SKM-1 treated with dmso at 0.1 percent for 144 hours (cell line): Measurements from ENCODE around the gene AGPAT4.
"Not testable (repeated sequence)": the region's sequence is repeated elsewhere in the genome, so short reads cannot be mapped to it uniquely, and the experiment has no call there.

Source experiments
- DNase-seq: peaks from one replicate; lab custom pipeline; 2025; ENCODE audit not compliant: unreplicated experiment; lab: John Stamatoyannopoulos, UW

AGPAT4 gene

DNA sequence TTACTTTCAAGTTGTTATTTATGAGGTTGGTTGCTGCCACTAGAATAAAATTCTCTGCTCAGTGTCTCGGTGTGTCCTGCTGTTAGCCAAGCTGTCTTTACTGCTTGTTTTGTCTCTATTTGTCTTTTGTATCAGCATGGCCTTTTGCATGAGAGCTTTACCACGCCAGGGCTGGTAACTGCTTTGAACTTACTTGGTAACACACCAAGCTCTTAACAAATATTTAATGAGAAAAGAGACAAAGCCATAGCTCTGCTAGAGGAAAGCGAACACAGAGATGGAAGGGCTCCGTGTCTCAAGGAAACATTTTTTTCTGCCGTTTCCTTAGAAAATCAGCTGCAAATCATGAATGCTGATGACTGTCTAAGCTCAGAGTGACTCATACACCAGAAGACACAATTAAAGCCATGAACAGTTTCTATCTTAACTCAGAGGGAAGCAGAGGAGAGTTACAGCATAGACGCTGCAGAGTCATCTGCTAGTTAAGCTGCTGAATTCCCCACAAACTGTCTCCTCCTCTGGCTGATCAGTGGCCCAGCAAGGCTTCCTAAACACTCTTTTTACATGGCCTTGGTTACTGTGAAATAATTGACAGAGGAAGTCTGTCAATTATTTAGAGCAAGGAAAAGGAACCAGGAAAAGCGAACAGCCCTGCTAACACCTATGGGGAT, 44.8 kb downstream of the AGPAT4 start:
- DNase-seq = no peak

DNA sequence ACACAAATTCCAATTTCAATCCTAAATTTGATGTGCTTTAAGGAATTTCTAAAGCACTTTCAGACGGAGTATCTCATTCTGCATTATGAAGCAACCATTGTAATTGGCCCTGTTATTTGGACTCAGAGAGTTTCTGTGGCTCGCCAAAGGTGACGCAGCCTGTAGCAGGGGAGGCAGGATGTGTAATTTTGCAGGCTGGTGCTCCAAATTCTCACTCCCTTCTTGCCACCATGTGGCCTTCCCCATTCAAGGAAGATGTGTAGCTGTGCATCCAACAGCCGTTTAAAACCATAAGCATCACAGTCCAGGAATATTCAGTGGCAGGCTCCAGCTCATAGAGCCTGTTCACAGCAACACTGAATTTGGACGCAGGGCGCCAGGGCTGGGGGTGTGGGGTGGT, 45.8 kb downstream of the AGPAT4 start:
- no peak for DNase-seq

DNA sequence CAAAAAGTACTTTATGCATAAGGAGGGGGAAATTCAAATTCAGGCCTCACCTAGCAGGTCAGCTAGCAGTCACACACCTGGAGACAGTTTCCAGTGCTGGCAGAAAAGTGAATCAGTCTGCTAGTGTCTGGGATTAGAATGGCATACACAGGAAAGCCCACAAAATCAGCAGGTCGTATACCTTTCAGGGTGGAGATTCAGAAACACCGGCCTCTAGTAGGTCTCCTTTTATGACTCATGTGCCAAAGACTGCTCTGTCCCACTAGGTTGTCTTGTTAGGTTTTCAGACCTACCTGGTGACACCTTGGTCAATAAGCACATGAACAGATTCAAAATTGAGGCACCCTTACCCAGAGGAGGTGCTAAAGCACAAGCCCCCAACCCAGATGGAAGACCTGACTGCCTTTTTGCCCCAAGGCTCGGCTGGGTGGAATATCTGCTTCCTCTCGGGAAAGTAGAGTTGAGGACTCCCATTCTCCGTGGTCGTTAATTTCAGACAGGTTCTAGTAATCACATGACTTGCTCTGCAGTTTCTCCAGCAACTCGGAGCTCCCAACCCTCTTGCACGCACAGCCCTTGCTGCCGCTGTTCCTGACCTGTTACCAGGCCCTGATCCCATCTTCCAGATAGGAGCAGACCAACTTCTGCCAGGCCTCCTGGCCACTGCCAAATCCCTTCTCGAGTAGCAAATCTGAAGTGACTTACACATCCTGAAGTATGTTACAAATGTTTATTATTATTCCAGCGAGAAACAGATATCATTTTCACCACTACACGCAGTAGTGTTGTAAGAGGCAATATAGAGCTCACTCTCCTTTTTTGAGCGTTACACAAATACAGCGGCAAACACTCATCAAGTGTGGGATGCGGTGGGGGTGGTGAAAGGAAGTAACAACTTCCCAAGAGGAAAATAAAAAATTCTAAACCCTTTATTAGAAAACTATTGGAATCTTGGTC, 46.6 kb downstream of the AGPAT4 start:
- no peak for DNase-seq

DNA sequence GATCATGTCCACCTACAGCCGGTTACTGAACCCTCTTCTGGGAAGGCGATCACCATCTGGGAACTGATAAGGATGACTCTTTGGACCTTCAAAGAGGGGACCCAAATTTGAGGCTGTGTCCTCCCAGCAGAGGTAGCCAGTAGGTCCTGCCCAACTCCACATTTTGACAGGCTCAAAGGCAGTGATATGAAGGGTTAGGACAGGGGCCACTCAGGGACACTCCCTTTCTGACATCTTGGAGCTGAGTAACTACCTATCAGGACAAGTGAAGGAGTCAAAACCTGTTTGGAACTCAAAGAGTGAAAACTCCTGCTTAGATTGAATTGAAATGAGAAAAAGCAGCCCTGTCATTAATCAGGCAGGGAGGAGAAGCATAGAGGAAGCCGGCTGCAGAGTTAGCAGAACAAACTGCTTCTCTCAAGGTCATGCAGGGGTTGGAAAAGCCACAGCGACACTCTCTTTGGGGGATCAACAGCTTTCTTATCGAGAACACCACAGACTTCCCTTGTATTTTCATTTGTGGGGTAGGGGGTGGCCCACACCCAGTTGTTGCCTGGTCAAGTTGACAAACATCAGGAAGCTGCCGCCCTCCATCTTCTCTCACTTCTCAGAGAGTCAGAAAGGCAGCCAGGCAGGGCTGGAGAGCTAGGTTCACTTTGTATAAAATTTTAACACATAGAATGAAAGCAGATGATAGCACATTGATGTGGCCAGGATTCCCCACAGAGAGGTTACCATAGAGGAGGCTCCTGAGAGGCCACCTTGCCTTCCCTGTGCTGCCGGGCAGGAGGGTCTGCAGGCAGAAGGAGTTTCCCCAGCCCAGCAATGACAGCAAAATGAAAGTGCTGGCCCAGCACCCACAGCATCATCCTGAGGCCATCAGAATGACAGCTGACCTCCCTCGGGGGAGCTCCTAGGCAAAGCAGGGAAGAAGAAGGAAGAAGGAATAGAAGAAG, 47.6 kb downstream of the AGPAT4 start:
- peak; percentile 22 for DNase-seq

DNA sequence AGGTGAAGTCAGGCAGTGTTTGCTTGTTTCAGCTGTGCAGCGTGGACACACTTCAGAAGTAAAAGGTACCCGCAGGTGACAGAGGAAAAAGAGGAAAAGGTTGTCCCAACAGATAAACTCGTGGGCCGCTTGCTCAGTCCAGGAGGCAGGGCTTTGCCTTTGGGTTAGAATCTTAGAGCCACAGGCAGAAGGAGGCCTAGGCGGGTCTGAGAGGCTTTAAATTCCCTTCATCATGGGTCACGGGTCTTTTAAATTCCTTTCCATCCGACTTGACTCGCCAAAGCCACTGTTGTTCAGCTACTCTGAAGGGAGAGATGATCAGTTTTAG, 48.2 kb downstream of the AGPAT4 start:
- no peak for DNase-seq

DNA sequence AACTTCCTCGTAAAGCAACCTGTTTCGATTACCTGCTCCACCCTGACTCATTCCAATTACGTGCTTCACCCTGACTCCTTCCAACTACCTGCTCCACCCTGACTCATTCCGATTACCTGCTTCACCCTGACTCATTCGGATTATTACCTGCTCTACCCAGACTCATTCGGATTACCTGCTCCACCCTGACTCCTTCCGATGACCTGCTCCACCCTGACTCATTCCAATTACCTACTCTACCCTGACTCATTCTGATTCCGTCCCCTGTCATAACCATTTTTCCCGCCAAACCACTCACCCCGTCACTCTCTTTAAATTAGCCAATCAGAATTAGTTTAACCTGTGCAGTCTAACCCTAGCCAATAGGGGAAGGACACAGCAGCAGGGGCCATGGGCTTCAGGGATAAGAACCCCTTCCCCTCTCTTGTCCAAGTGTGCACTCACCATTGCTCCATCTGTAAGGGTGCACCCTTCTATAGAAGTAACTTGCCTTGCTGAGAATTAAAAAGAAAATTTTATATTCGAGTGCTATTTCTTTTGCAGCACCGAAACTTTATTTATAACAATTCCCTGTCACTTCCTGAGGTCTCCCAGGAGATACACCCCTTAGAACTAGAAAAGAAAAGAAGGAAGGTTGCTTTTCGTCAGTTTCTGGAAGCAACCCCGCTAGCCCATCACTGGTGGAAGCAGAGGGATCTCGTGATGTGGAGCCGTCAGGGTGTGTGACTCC, 48.7 kb downstream of the AGPAT4 start:
- not testable (repeated sequence) for DNase-seq

DNA sequence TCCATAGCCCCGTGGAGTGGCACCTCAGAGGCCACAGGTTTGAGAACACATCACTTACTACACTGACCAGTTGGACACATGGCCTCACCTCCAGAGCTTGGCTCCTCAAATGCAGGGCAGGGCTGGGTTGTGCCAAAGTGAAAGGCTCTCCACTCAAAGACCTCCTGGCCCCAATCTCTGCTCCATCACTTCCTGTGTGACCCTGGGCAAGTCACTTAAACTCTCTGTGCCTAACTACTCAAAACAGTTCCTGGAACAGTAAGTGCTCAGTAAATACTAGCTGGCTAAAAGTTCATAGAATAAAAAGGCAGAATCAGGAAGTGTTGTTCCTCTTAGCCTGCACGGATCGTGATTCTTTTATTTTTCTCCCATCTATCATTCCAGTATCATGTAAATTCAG, 50.2 kb downstream of the AGPAT4 start:
- DNase-seq = no peak

DNA sequence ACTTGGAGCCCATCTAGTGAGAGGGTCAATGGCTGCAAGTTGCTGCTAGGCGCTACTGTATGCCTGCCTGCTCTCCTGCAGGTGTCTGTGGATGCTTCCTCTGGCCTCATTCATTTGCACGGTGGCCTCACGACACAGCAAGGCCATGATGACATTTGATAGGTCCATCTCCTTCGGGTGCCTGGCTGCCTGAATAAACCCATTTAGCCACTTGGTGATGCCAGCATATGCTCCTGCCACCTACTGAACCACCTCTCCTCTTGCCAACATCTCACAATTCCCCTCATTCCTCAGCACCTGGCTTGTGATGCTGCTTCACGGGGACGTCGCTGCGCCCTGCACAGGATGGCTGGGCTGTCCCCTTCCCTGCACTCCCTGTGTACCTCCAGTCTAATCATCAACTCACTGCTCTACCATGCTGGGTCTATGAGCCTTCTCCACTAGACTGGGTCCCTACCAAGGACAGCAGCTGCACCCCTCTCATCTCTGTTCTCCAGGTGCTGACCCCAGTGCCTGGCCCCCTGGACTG, 51.1 kb downstream of the AGPAT4 start:
- DNase-seq = no peak

DNA sequence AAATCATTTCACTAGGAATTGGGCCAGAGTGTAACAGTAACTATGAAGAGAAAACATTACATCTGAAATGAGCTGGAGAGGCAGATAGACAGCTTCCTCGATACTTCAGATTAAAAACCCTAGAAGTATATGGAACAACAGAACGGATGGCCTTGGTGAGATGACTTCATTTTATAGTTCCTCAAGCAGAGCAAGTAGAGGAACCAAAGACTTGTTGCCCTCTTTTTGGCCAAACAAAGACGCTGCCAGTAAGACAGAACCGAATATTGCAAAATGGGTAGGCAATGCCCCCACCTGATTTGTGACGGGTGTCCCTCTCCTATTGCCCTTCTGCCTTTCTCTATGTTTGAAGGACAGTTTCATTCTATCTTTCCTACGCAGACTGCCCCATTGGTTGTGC, 53.5 kb downstream of the AGPAT4 start:
- DNase-seq = no peak

DNA sequence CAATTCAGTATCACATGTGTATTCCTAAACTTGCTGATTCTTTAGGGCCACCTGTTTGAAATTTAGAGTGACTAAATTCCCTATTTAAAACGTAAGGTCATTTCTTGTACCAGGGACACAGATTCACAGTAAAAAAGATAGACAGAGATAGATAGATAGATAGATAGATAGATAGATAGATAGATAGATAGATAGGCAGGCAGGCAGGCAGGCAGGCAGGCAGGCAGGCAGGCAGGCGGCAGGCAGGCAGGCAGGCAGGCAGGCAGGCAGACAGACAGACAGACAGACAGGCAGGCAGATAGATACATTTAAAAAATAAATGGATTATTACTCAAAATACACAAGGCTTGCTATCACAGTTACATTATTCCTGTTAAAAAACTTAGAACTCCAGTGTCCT, 54.2 kb downstream of the AGPAT4 start:
- no peak for DNase-seq

DNA sequence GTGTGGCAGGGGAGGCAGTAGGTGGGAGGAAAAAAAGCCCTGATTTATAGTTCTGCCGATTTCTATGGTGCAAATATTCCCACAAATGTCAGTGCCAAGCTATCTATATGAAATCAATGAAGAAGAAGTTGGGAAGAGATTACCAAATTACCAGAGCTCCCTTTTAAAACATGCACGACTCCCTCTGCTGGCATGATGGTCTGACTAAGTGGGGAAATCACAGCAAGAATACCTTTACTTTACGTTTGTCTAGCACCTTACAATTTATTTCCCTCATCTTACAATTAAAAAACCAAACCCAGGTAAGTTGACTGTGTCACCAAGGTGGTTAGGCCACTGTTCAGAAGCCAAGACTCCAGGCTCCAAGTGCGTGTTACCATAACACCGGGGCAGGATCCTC, 55.6 kb downstream of the AGPAT4 start:
- DNase-seq = no peak

DNA sequence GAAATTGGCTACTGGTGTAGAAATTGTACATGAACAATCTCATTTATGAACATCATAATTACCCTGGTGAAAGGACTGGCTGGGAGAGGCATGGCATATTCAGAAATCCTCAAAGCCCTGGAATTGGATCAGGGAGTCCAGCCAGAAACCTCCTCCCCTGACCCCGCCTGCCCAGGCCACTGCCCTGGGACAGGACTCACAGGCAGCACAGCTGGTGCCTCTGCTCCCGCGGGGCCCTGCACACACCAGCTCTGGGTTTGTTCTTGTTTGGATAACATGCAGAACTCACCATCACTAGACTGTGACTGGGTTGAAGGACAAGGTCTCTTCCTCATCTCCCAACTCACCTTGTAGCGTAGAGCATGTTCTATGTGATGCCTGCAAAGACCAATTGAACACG, 56.2 kb downstream of the AGPAT4 start:
- DNase-seq = no peak

DNA sequence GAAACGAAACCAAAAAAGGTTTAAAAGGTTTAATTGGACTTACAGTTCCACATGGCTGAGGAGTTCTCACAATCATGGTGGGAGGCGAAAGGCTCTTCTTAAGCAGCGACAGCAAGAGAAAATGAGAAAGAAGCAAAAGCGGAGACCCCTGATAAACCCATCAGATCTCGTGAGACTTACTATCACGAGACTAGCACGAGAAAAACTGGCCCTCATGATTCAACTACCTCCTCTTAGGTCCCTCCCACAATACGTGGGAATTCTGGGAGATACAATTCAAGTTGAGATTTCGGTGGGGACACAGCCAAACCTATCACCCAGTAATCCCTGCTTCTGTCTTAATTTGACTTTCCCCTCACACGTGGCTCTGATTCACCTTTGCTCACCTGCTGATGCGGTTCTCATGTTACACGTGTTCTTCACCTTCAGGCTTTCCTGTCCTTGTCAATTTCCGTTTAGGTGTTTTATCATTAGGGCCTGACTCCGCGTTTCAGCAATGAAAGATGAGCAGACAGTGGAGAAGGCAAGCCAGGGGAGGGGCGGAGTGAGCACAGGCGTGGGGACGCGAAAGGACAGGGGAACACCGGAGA, 57.1 kb downstream of the AGPAT4 start:
- no peak for DNase-seq

DNA sequence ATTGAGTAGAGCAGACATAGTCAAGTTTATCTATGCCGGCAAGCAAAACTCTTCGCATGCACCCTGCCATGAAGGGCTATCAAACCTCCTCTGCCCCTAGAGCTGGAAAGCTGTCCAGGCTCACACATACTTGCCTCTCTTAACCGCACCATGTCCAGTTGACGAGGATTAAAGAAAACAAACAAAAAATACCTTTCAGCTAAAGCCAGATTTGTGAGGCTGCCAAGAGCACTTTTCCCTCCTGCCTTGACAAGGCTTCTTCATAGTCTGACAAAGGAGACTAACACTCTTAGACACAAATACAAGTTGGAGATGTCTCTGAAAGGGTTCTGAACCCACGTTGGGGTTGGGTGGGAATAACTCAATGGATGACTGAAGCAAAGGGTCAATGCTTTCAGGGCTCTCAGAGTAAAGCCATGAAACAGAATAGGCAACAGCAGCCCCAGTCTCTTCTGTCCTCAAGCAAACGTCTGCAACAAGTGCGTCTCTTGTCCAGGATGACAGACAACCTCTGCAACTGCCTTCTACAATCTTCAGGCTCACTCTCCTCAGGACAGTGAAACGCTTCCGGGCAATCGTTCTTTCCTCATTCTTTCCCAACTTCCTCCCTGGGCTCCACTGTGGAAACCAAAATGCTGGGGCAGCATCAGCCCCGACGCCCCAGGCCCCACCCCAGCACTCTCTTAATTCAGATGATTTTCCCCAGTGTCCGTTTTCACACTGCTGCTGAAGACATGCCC, 57.8 kb downstream of the AGPAT4 start:
- no peak for DNase-seq

DNA sequence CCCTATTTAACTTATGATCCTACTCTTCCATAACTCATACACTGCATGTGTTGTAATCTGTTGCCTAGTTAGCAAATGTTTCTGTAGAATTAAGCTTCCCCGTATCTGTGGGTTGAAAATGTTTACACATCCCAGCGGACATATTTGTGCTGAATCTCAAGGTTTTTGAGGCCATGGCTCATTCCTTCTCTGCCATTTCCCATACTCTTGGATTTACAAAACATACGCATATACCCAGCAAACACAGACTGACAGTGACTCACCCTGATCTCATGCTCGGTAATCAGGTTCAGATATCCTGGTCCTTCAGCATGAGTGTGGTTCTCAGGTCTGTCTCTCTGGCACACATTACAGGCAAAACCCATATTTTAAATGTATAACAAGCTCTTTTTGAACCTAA, 58.7 kb downstream of the AGPAT4 start:
- DNase-seq = no peak

DNA sequence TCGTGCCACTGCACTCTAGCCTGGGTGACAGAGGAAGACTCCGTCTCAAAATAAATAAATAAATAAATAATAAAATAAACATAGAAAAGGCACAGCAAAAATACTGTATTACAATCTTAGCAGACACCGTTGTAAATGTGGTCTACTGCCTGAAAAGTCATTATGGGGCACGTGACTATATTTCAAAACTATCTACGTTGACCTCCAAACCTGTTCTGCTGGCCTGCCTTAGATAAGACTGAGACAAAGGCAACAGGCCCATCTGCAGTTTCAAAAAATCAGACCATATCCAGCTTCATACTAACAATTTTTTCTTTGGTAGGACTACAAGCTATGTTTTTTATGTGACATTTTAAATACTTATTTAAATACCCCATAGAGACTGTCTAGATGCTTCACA, 59.1 kb downstream of the AGPAT4 start:
- no peak for DNase-seq

DNA sequence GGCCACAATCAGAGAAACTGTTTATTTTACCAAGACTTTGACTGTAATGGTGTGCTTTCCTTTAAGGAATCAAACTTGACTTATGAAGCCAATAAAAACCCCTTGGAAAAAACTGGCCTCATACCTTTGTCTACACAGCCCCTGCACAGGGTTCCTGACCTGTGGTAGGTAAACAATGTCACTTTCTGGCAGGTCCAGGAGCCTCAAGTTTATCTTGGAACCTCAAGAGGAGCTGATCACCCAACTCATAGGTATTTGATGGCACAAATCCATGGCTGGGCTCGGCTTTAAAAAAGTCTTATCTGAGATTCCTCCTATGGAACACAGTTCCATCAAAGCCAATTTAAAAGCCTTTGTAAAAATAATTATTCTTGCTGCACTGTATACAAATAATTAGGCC, 61.0 kb downstream of the AGPAT4 start:
- DNase-seq = no peak

DNA sequence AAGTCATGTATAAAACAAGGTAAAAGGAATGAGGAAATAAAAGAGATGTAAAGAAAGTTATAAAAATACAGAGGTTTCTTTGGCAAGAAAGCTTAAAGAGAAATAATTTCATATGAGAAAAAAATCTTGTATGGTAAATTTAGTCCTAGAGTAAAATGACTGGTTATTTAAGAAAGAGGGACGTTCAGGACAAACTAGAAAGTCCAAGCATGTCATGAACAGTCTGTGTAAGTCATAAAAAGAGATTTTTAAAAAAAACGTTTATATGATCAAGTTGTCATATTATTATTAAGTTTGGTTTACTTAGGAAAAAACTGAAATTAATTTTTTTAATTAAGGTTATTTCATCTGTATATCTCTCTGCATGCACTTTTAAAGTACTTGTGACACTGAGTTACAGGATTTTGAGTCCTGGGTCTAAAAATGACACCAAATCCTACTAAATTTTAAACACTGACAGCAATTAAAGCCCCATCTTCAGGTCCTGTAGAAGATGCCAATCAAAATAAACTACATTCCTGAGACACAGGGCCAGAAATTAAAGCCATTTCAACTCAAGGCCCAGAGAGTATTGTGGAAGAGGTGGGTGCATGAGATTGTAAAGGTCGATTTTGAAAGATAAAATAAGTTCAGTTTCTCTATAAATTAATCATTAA, 62.4 kb downstream of the AGPAT4 start:
- no peak for DNase-seq

DNA sequence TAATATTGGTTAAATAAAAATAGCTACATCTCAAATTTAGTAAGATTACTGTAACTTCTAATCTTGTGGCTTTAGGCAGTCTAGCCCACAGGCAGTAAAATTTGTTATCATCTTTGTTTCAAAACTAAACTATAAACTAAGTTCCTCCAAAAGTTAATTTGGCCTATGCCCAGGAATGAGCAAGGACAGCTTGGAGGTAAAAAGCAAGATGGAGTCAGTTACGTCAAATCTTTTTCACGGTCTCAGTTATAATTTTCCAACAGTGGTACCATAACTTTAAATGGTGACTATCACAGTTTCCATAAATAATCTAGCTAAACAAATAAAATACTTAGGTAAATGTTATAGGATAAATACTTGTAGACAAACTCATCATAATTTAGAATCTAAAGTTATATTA, 63.0 kb downstream of the AGPAT4 start:
- DNase-seq = no peak
